ENCODE measurements around the gene EMP3.

EMP3 gene

GRCh38 chr19:48296963-48297734 is 28.2 kb upstream of the EMP3 start:
- no peaks in the 10 kb centered on the region for H3K9me2 ChIP-seq (replicated peaks; ENCODE audit: low read depth, low read length)
- no peak overlapping the region for H3K4me2 ChIP-seq (ENCODE audit: low read depth, low read length, poor library complexity, severe bottlenecking)
- no peaks in the 10 kb centered on the region for H4K20me1 ChIP-seq (ENCODE audit: insufficient read depth, low read length, poor library complexity, severe bottlenecking)
- H3K4me1 ChIP-seq (ENCODE audit: insufficient read depth, low read length, poor library complexity, severe bottlenecking) = no peaks in the 10 kb centered on the region
- no peaks in the 10 kb centered on the region for H3K36me3 ChIP-seq (ENCODE audit: insufficient read depth, low read length)
- no peak overlapping the region for H3K4me3 ChIP-seq (ENCODE audit: low read length, poor library complexity, severe bottlenecking)
- H3K79me2 ChIP-seq (ENCODE audit: insufficient read depth, low read length) = no peaks in the 10 kb centered on the region
- no peaks in the 10 kb centered on the region for H3F3A ChIP-seq (ENCODE audit: low read depth)
- H2AFZ ChIP-seq (ENCODE audit: low read length) = no peak overlapping the region
- TF ChIP-seq EZH2phosphoT487 (IDR thresholded peaks at IDR 0.05; ENCODE audit: borderline replicate concordance) (no peak), CTCF (conservative IDR thresholded peaks at IDR 0.05; ENCODE audit: low read length) (no peak)
- H3K9ac ChIP-seq (ENCODE audit: low read depth, low read length, poor library complexity, severe bottlenecking) = no peak overlapping the region
- H3K9me3 ChIP-seq (ENCODE audit: insufficient read depth, low read depth, low read length) = no peaks in the 10 kb centered on the region
- no peaks in the 10 kb centered on the region for H3K27me3 ChIP-seq (ENCODE audit: insufficient read depth, low read length, poor library complexity, severe bottlenecking)

- Histone ChIP-seq H3F3A (ENCODE audit: low read depth) (no peaks in the 10 kb centered on the region), H3K4me1 (ENCODE audit: insufficient read depth, low read length, poor library complexity, severe bottlenecking) (no peaks in the 10 kb centered on the region), H2AFZ (ENCODE audit: low read length) (no peak overlapping the region), H3K9me3 (ENCODE audit: insufficient read depth, low read depth, low read length) (no peaks in the 10 kb centered on the region), H3K4me2 (ENCODE audit: low read depth, low read length, poor library complexity, severe bottlenecking) (no peak overlapping the region), H3K4me3 (ENCODE audit: low read length, poor library complexity, severe bottlenecking) (no peak overlapping the region), H4K20me1 (ENCODE audit: insufficient read depth, low read length, poor library complexity, severe bottlenecking) (no peaks in the 10 kb centered on the region), H3K79me2 (ENCODE audit: insufficient read depth, low read length) (no peaks in the 10 kb centered on the region), H3K9ac (ENCODE audit: low read depth, low read length, poor library complexity, severe bottlenecking) (no peak overlapping the region), H3K9me2 (replicated peaks; ENCODE audit: low read depth, low read length) (no peaks in the 10 kb centered on the region), H3K36me3 (ENCODE audit: insufficient read depth, low read length) (no peaks in the 10 kb centered on the region), H3K27me3 (ENCODE audit: insufficient read depth, low read length, poor library complexity, severe bottlenecking) (no peaks in the 10 kb centered on the region)
- TF ChIP-seq EZH2phosphoT487 (IDR thresholded peaks at IDR 0.05; ENCODE audit: borderline replicate concordance) (no peak), CTCF (conservative IDR thresholded peaks at IDR 0.05; ENCODE audit: low read length) (no peak)
Measured at GRCh38 chr19:48297975-48298374, 27.4 kb upstream of the EMP3 start.

GRCh38 chr19:48301886-48302599 is 23.3 kb upstream of the EMP3 start:
- no peaks in the 10 kb centered on the region for H3K9me2 ChIP-seq (replicated peaks; ENCODE audit: low read depth, low read length)
- no peaks in the 10 kb centered on the region for H3K27me3 ChIP-seq (ENCODE audit: insufficient read depth, low read length, poor library complexity, severe bottlenecking)
- H2AFZ ChIP-seq (ENCODE audit: low read length) = no peak overlapping the region
- no peaks in the 10 kb centered on the region for H3K9me3 ChIP-seq (ENCODE audit: insufficient read depth, low read depth, low read length)
- H3F3A ChIP-seq (ENCODE audit: low read depth) = no peaks in the 10 kb centered on the region
- TF ChIP-seq CTCF (conservative IDR thresholded peaks at IDR 0.05; ENCODE audit: low read length) = no peak
- no peak for TF ChIP-seq EZH2phosphoT487 (IDR thresholded peaks at IDR 0.05; ENCODE audit: borderline replicate concordance)
- no peak overlapping the region for H3K4me2 ChIP-seq (ENCODE audit: low read depth, low read length, poor library complexity, severe bottlenecking)
- H3K4me1 ChIP-seq (ENCODE audit: insufficient read depth, low read length, poor library complexity, severe bottlenecking) = no peaks in the 10 kb centered on the region
- no peak overlapping the region for H3K4me3 ChIP-seq (ENCODE audit: low read length, poor library complexity, severe bottlenecking)
- H3K79me2 ChIP-seq (ENCODE audit: insufficient read depth, low read length) = no peaks in the 10 kb centered on the region
- no peaks in the 10 kb centered on the region for H4K20me1 ChIP-seq (ENCODE audit: insufficient read depth, low read length, poor library complexity, severe bottlenecking)
- no peak overlapping the region for H3K9ac ChIP-seq (ENCODE audit: low read depth, low read length, poor library complexity, severe bottlenecking)
- no peaks in the 10 kb centered on the region for H3K36me3 ChIP-seq (ENCODE audit: insufficient read depth, low read length)
